ENCODE results near the gene BICD1.

- TF ChIP-seq CTCF (IDR thresholded peaks at IDR 0.05) (no peak), POLR2A (IDR thresholded peaks at IDR 0.05) (no peak)
These were observed 40.4 kb upstream of the BICD1 start for GRCh38 chr12:32066206-32066605.

All from esophagus squamous epithelium (tissue), 4 donors.